Neural progenitor cell (in vitro differentiated cells): Measurements from ENCODE around the gene FOXJ3. TPM values are rescaled to one million over a fixed set of nuclear protein-coding genes. Genes with fewer than 3 reads are reported as not detected.
A peak's percentile ranks its signal among the peaks of the same experiment; 100 is the strongest.

ENCODE experiments used
- DNase-seq: peaks from one replicate; pipeline ENCODE4 v3.0.0-alpha.2; 2016; ENCODE audit warnings: low spot score
- H2AFZ ChIP-seq: fragments of 200-600 bp; sonication (generic); replicated peaks from 2 replicates; pipeline ENCODE4 v1.6.1; 2016; ENCODE audit warnings: antibody characterized with exemption
- H3F3A ChIP-seq: fragments of 200-600 bp; sonication (generic); 2 replicates; pipeline ENCODE4 v1.6.1; 2016; ENCODE audit warnings: antibody characterized with exemption, low read depth
- H3K27ac ChIP-seq: fragments of 200-600 bp; sonication (generic); 2 replicates; pipeline ENCODE4 v1.5.1; 2016; ENCODE audit warnings: mild to moderate bottlenecking
- H3K27me3 ChIP-seq: fragments of 200-600 bp; sonication (generic); 2 replicates; pipeline ENCODE4 v1.6.1; 2016; ENCODE audit warnings: mild to moderate bottlenecking, moderate library complexity
- H3K36me3 ChIP-seq: fragments of 200-600 bp; sonication (generic); 2 replicates; pipeline ENCODE4 v1.5.1; 2016
- H3K4me1 ChIP-seq: fragments of 200-600 bp; sonication (generic); 2 replicates; pipeline ENCODE4 v1.6.1; 2016; ENCODE audit warnings: mixed run types
- H3K4me2 ChIP-seq: fragments of 200-600 bp; sonication (generic); 2 replicates; pipeline ENCODE4 v1.6.1; 2016
- H3K4me3 ChIP-seq: fragments of 200-600 bp; sonication (generic); 2 replicates; pipeline ENCODE4 v1.5.1; 2016
- H3K79me2 ChIP-seq: fragments of 200-600 bp; sonication (generic); 2 replicates; pipeline ENCODE4 v1.6.1; 2016; ENCODE audit warnings: low read depth
- H3K9ac ChIP-seq: fragments of 200-600 bp; sonication (generic); 2 replicates; pipeline ENCODE4 v1.6.1; 2016
- H3K9me3 ChIP-seq: fragments of 200-600 bp; sonication (generic); 2 replicates; pipeline ENCODE4 v1.5.1; 2016; ENCODE audit warnings: low read depth
- H4K20me1 ChIP-seq: fragments of 200-600 bp; sonication (generic); 2 replicates; pipeline ENCODE4 v1.6.1; 2016; ENCODE audit warnings: low read depth
- H3K27ac Mint-ChIP-seq: 3 replicates; pipeline ENCODE4 v1.8.0; 2021; ENCODE audit warnings: mixed read lengths
- H3K27me3 Mint-ChIP-seq: 2 replicates; pipeline ENCODE4 v1.8.0; 2022; ENCODE audit warnings: low read depth, mild to moderate bottlenecking, inconsistent platforms, moderate library complexity, mixed read lengths; ENCODE audit not compliant: insufficient read depth
- H3K36me3 Mint-ChIP-seq: 3 replicates; pipeline ENCODE4 v1.8.0; 2021; ENCODE audit warnings: mixed read lengths
- H3K4me1 Mint-ChIP-seq: 3 replicates; pipeline ENCODE4 v1.8.0; 2021; ENCODE audit warnings: mixed read lengths
- H3K4me3 Mint-ChIP-seq: 3 replicates; pipeline ENCODE4 v1.8.0; 2021; ENCODE audit warnings: mild to moderate bottlenecking, moderate library complexity, mixed read lengths
- H3K9me3 Mint-ChIP-seq: 3 replicates; pipeline ENCODE4 v1.8.0; 2020; ENCODE audit warnings: mixed read lengths
- EZH2 ChIP-seq: fragments of 200-600 bp; sonication (generic); IDR thresholded peaks from 2 replicates; pipeline ENCODE4 v1.6.1; 2017; ENCODE audit warnings: antibody characterized with exemption, mild to moderate bottlenecking, moderate library complexity
- EZH2phosphoT487 ChIP-seq: fragments of 200-600 bp; sonication (generic); IDR thresholded peaks from 2 replicates; pipeline ENCODE4 v1.6.1; 2017; ENCODE audit warnings: antibody characterized with exemption
- total RNA-seq: library from RNA; depleted of rRNA; stranded (reverse); fragments of >200 nt; gene quantifications from 2 replicates; pipeline ENCODE4 v1.2.3, GENCODE V29; 2015; ENCODE audit warnings: low replicate concordance
- TF ChIP-seq, protein P1 (sequence below): fragments of 200-600 bp; sonication (generic); IDR thresholded peaks from 2 replicates; pipeline ENCODE4 v1.5.1; 2017; ENCODE audit warnings: antibody characterized with exemption, mild to moderate bottlenecking

Gene FOXJ3
- total RNA-seq, 1 donor from 2014 or later, result 58.5 TPM

GRCh38 chr1:42176902-42177519 lies 158.0 kb downstream of the FOXJ3 start:
- no peaks in the 10 kb centered on the region for H3K9me3 Mint-ChIP-seq
- no peak overlapping the region for H3K4me3 Mint-ChIP-seq
- Histone ChIP-seq H3K79me2 (no peaks in the 10 kb centered on the region), H3K27ac (peak overlapping the region; percentile 2), H3K4me1 (peaks cover 3% of the 10 kb centered on the region), H2AFZ (no peak overlapping the region), H3K4me3 (no peak overlapping the region), H3K27me3 (no peaks in the 10 kb centered on the region), H3K4me2 (no peak overlapping the region), H3K9ac (no peak overlapping the region), H3F3A (peaks cover 7% of the 10 kb centered on the region), H3K36me3 (no peaks in the 10 kb centered on the region), H3K9me3 (no peaks in the 10 kb centered on the region), H4K20me1 (peaks cover 5% of the 10 kb centered on the region)
- DNase-seq, result peak; percentile 72
- TF ChIP-seq, protein P1, sequence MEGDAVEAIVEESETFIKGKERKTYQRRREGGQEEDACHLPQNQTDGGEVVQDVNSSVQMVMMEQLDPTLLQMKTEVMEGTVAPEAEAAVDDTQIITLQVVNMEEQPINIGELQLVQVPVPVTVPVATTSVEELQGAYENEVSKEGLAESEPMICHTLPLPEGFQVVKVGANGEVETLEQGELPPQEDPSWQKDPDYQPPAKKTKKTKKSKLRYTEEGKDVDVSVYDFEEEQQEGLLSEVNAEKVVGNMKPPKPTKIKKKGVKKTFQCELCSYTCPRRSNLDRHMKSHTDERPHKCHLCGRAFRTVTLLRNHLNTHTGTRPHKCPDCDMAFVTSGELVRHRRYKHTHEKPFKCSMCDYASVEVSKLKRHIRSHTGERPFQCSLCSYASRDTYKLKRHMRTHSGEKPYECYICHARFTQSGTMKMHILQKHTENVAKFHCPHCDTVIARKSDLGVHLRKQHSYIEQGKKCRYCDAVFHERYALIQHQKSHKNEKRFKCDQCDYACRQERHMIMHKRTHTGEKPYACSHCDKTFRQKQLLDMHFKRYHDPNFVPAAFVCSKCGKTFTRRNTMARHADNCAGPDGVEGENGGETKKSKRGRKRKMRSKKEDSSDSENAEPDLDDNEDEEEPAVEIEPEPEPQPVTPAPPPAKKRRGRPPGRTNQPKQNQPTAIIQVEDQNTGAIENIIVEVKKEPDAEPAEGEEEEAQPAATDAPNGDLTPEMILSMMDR, result peak; percentile 89
- TF ChIP-seq EZH2phosphoT487, result no peak
- peaks cover 2% of the 10 kb centered on the region for H3K27me3 Mint-ChIP-seq
- H3K27ac Mint-ChIP-seq, result no peak overlapping the region
- no peaks in the 10 kb centered on the region for H3K4me1 Mint-ChIP-seq
- H3K36me3 Mint-ChIP-seq, result peaks cover 3% of the 10 kb centered on the region

- Histone ChIP-seq H3K36me3 (no peaks in the 10 kb centered on the region), H3K27ac (no peak overlapping the region), H3K4me1 (peaks cover 3% of the 10 kb centered on the region), H3K27me3 (no peaks in the 10 kb centered on the region), H2AFZ (no peak overlapping the region), H3K4me3 (no peak overlapping the region), H3K9me3 (no peaks in the 10 kb centered on the region), H3K79me2 (no peaks in the 10 kb centered on the region), H3F3A (peaks cover 7% of the 10 kb centered on the region), H3K4me2 (no peak overlapping the region), H4K20me1 (no peaks in the 10 kb centered on the region), H3K9ac (no peak overlapping the region)
- TF ChIP-seq EZH2 (no peak), EZH2phosphoT487 (no peak)
- TF ChIP-seq, protein P1, result no peak
- Mint-ChIP-seq H3K27ac (no peak overlapping the region), H3K4me1 (no peaks in the 10 kb centered on the region), H3K9me3 (no peaks in the 10 kb centered on the region), H3K27me3 (peaks cover 2% of the 10 kb centered on the region), H3K4me3 (no peak overlapping the region), H3K36me3 (peaks cover 1% of the 10 kb centered on the region)
- no peak for DNase-seq
Observed at GRCh38 chr1:42175314-42176054, 159.6 kb downstream of the FOXJ3 start.

- no peaks in the 10 kb centered on the region for H3K9me3 ChIP-seq
- no peak overlapping the region for H2AFZ ChIP-seq
- TF ChIP-seq EZH2phosphoT487, result no peak
- TF ChIP-seq, protein P1, result no peak
- TF ChIP-seq EZH2, result no peak
- no peak overlapping the region for H3K9ac ChIP-seq
- H3K4me2 ChIP-seq, result no peak overlapping the region
- no peaks in the 10 kb centered on the region for H3K9me3 Mint-ChIP-seq
- H3K36me3 ChIP-seq, result no peaks in the 10 kb centered on the region
- H3K79me2 ChIP-seq, result no peaks in the 10 kb centered on the region
- no peaks in the 10 kb centered on the region for H4K20me1 ChIP-seq
- no peak overlapping the region for H3K27ac ChIP-seq
- peaks cover 2% of the 10 kb centered on the region for H3K27me3 Mint-ChIP-seq
- H3K36me3 Mint-ChIP-seq, result no peaks in the 10 kb centered on the region
- peaks cover 3% of the 10 kb centered on the region for H3K4me1 ChIP-seq
- no peak overlapping the region for H3K4me3 Mint-ChIP-seq
- peaks cover 2% of the 10 kb centered on the region for H3K4me1 Mint-ChIP-seq
- H3K27me3 ChIP-seq, result no peaks in the 10 kb centered on the region
- no peak for DNase-seq
- H3F3A ChIP-seq, result peaks cover 7% of the 10 kb centered on the region
- no peak overlapping the region for H3K4me3 ChIP-seq
- H3K27ac Mint-ChIP-seq, result no peak overlapping the region
Observed at GRCh38 chr1:42173961-42174735, 160.9 kb downstream of the FOXJ3 start.
